ENCODE measurements around the gene HCK.

Gene HCK

DNA sequence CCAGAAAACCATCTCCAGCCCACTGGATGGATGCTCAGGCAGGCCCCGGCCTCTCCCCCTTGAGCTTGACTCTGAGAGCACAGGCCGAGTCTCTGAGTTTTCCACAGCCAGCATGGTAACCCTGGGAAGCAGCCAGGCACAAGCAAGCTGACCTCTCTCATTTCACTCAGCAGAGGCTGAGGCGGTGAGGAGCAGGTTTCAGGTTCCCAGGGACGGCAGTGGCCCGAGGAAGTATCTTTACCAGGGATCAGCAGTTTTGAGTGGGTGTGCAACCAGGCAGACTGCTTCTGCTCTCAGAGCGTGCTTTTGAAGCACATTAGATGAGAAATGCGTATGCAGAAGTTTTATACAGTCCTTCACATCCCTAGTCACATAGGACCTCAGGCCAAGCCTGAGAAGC lies 12.6 kb downstream of the HCK start:
- no peak for DNase-seq

DNA sequence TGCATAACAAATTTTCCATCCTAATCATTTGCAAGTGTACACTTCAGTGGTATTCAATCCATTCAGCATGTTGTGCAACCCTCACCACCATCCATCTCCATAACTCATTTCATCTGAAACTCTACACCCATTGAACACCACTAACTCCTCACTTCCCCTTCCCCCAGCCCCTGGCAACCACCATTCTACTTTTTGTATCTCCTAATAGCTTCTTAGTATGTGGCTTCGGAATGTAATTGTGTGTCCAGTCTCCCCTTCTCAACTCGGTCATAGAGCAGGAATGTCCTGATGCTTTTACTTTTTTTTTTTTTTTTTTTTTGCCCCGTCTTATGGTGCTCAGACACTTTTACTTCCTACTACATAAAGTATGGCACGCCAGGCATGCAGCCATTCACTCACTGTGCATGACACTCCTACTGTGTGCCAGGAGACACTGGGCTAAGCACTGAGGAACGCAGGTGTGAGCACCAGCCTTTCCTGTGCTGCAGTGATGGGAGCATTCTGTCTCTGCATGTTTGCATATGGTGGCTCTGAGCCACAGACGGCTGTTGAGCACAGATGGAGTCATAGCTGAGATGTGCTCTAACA lies 15.3 kb downstream of the HCK start:
- no peak for DNase-seq

GRCh38 chr20:32068174-32068573 lies 16.1 kb downstream of the HCK start:
- no peak for DNase-seq

DNA sequence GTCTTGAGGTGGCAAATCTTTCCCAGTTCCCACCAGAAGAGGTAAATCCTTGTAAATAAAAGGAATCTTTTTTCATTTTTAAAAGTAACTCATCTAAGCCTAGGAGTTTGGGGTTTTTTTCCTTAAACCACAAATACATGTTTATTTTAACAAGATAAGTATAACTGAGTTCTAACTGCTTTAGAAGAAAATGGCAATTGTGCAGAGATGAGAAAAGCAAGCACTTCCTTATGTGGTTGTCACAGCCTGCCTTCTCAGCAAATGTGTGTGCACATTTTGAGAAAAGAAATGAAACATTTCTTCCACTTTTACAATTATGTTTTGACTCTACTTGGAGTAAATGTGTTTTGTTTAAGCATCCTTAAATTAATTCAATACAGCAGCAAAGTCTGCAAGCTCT lies 17.7 kb downstream of the HCK start:
- DNase-seq = no peak

DNA sequence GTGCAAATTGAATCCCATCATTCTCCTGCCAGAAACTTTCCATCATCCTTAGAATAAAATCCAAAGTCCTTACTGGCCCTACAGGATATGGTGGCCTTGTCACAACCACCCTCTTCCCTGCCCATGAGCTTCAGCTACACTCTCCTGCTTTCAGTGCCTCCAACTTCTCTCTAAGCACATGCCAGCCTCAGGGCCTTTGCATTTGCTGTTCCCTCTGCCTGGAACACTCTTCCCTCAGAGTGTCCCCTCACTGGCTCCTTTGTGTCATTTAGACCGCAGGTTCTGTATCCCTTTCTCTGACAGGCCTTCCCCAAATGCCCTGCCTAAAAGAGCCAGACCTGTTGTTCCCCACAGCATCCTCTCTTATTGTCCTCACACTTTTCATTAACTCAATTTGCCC lies 18.2 kb downstream of the HCK start:
- no peak for DNase-seq

DNA sequence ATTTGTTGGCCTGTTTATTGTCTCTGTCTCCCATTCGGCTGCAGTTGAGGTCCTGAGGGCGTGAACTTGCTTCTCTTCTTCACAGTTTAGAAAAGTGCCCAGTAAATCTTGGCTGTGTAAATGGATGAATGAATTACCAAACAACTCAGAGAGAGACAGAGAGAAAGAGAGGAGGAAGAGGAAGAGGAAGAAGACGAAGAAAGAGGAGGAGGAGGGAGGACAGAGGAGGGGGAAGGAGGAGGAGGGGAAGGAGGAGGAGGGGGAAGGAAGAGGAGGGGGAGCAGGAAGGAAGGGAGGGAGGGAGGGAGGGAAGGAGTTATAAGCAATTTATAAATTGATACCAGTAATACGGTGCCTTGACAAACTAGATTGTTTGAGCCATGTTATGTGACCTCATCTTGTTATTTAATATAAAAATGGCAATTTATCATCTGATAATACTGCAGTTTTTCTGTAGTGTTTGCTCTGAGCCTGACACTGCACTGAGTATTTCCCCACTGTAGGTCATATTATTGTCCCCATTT lies 18.7 kb downstream of the HCK start:
- DNase-seq = no peak

GRCh38 chr20:32071395-32072167 lies 19.5 kb downstream of the HCK start:
- no peak for DNase-seq

GRCh38 chr20:32072168-32072750 lies 20.2 kb downstream of the HCK start:
- DNase-seq = no peak

DNA sequence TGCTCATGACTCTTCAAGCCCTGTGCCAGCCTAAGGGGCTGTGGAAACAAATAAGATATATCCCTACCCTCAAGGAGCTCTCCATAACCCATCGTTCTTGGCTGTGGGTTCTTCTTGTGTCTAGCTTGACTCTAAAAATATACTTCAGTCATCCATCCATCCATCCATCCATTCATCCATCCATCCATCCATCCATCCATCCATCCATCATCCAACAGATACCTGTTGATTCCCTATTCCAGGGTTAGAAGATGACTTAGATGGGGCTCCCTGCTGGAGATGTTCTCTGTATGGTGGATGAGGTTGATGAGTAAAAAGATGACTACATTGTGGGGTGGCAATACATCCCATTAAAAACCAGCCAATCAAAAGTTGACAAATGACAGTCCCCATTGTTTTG lies 23.5 kb downstream of the HCK start:
- no peak for DNase-seq

DNA sequence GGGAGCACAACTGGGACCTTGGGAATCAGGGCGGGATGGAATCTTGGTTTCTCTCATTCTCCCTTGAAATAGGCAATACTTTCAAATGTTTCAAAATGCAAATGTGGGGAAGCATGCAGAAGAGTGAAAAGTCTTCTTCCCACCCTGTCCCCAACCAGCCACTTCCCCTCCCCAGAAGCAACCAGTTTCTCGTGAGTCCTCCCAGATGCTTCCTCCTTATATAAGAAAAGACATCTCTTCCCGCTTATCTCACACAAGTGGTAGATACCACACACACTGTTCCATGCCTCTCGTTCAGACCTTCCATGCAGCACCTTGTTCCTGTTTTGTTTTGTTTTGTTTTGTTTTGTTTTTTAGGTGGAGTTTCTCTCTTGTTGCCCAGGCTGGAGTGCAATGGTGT lies 25.1 kb downstream of the HCK start:
- DNase-seq = peak; percentile 40

GRCh38 chr20:32078322-32078721 lies 26.3 kb downstream of the HCK start:
- DNase-seq = no peak

- DNase-seq = peak; percentile 41
Measured at GRCh38 chr20:32078791-32079190, 26.7 kb downstream of the HCK start.

DNA sequence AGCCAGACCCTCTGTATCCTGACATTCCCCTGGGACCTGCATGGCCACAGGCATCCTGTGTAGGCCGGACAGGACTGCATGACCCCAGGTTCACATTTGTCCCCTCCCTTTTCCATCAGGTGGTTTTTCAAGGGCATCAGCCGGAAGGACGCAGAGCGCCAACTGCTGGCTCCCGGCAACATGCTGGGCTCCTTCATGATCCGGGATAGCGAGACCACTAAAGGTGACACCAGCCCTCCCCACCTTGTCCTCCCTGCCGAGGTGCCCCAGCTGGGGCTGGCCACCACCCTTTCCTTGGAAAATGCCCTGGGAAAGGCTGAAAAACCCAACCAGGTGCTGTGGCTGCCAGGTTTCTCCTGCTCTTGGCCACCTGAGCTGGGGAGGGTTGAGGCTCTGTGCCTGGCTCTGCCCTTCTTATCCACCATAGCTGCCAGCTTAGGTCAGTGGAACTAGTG lies 27.6 kb downstream of the HCK start:
- DNase-seq = no peak

- DNase-seq = no peak
Measured at GRCh38 chr20:32080783-32081182, 28.7 kb downstream of the HCK start.

DNA sequence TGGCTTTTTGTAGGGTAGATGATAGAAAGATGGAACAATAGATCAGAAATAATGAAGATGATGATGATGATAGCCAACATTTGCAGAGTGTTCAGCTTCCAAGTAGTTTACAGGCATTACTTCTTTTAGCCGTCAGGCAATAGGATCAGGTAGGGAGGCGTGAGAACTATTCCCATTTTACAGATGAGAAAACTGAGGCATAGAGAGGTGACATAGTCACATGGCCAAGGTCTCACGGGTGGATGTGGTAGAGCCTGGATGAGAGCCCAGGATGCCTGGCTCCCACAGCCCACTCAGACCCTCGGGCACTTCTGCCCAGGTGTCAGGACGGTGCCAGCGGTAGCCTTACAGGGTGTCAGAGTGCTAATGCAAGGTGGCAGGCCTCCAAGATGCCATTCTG lies 31.4 kb downstream of the HCK start:
- DNase-seq = no peak

DNA sequence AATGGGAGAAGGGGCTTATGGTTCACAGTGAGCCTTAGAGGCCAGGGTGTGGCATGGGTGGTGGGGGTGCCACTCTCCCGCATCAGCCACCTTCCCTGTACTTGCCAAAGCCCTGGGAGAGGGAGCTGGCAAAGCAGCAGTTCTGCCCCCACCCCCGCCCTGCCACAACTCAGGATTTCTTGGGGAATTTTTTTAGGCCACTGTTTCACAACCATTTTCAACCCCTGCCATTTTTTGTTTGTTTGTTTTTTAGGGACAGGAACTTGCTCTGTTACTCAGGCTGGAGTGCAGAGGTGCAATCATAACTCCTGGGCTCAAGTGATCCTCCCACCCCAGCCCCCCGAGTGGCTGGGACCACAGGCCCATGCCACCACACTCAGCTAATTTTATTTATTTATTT lies 35.0 kb downstream of the HCK start:
- no peak for DNase-seq

GRCh38 chr20:32088759-32089158 lies 36.7 kb downstream of the HCK start:
- DNase-seq = no peak

DNA sequence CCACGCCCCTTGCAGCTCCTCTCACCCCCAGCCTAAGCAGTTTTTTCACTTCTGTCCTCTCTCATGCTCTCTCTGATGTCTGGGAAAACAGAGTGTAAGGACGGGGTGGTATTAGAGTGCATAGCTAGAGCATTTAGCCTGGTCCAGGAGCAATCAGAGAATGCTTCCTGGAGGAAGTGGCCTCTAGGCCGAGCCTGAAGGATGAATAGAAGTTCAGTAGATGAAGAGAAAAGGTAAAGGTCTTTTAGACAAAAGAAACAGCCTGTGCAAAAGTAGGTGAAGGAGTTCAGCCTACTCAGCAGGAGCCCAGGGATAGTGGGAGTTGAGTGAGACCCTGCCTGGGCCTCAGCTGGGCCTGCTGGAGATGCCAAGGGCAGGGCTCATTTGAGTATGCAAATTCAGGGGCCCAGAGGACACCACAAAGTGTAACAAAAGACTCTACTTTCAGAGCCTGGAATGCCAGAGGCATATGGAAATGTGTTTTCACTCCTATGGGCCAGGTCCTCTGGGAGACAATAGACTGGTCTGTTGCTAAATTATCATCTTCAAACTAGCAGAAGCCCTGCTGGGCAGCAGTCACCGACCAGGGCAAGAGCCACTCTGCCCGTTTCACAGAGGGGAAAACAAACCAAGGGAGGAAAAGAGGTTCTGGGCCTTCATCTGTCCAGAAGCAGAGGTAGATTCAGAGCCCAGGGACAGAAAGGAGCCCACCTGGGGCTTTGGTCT lies 37.8 kb downstream of the HCK start:
- DNase-seq = no peak

GRCh38 chr20:32091888-32092346 lies 39.9 kb downstream of the HCK start:
- DNase-seq = peak; percentile 87

GRCh38 chr20:32098786-32099185 lies 46.7 kb downstream of the HCK start:
- DNase-seq = no peak

GRCh38 chr20:32108814-32109391 lies 56.9 kb downstream of the HCK start:
- DNase-seq = no peak

DNA sequence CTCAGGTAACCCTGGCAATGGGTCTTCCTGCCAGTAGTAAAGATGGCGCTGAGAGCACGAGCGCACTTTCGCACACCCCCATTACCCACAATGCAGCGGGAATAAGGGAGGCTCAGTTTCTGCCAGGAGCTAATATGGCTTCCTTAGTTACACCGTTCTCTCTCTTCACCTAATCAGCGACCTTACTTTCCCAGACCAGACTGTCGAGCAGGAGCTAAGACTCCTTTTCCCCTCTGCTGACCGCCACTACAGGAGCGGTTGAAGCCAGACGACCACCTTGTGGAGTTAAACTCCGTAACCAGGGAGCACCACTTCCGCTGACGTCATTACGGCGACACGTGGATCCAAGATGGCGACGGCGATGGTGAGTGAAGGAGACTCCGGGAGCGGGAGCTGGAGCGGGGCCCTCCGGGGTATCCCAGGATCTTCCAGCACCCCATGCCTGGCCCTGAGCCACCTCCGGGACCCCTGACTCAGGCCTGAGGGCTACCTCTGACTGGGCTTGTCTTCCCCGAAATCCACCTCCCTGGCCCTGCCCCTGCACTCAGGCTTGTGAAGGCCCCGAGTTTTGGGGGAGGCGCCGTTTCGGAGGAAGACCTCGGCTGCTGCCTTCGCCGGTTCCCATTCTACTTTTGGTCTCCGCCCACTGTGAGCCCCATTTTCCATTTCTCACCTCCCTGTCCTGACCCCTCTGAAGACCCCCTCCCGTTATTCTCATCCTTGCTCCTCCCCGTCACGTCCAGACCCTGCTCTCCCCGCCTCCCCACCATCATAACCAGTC lies 57.5 kb downstream of the HCK start, which contains the start of gene TM9SF4:
TM9SF4 (plus strand) TSS at position 323 of the 781 bp plus-strand sequence; CDS start at position 350, 27 bp downstream.
- peak; percentile 97 for DNase-seq
